ENCODE measurements around the gene HDAC4. TPM values are rescaled to one million over a fixed set of nuclear protein-coding genes. Genes with fewer than 3 reads are reported as not detected.

HDAC4 gene
- total RNA-seq, 1 donor from 2014 or later, result 7.8 TPM

DNA sequence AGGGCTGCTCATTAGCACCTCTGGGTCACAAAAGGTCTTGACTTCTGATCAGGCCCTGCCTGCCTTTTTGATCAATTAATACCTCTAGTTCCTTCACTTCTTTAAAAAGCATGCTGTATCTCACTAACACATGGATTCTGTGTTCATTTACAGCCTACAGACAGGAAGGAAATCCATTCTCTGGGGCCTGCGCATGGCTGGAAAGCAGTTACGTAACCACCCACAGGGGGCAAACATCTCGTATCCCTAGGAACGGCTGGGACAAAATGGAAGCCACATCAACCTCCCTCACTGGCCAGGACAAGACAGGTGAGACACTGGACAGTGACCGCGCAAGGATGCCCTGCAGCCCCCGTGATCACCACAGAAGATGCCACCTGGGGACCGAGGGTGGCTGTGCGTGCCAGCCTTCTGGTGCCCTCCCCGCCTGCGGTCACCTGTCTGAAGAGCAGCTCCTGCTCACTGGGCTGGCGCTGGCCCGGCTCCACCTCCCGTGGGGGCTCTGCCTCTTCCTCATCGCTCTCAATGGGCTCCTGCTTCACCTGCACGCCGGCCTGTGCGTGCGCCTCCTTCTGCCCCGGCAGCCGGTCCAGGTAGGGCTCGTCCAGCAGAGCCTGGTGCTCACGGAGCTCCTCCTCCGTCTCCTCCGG, 286.1 kb downstream of the HDAC4 start:
- TF ChIP-seq CTCF (IDR thresholded peaks at IDR 0.05; ENCODE audit: insufficient read depth, low read length, poor library complexity, severe bottlenecking), result no peak
- no peak for DNase-seq (ENCODE audit: low read depth)
- H3K4me3 ChIP-seq (ENCODE audit: low read depth, low read length), result no peak overlapping the region
- H3K27me3 ChIP-seq (ENCODE audit: control insufficient read depth, insufficient read depth, low read length), result no peaks in the 10 kb centered on the region
- no peaks in the 10 kb centered on the region for H3K36me3 ChIP-seq (ENCODE audit: control insufficient read depth, insufficient read depth, low read length)

- Histone ChIP-seq H3K27me3 (ENCODE audit: control insufficient read depth, insufficient read depth, low read length) (no peaks in the 10 kb centered on the region), H3K36me3 (ENCODE audit: control insufficient read depth, insufficient read depth, low read length) (no peaks in the 10 kb centered on the region), H3K4me3 (ENCODE audit: low read depth, low read length) (no peak overlapping the region)
- no peak for DNase-seq (ENCODE audit: low read depth)
- no peak for TF ChIP-seq CTCF (IDR thresholded peaks at IDR 0.05; ENCODE audit: insufficient read depth, low read length, poor library complexity, severe bottlenecking)
Measured at GRCh38 chr2:239114119-239114581, 286.7 kb downstream of the HDAC4 start.

GRCh38 chr2:239113615-239114014, 287.2 kb downstream of the HDAC4 start:
- H3K4me3 ChIP-seq (ENCODE audit: low read depth, low read length), result no peak overlapping the region
- no peak for TF ChIP-seq CTCF (IDR thresholded peaks at IDR 0.05; ENCODE audit: insufficient read depth, low read length, poor library complexity, severe bottlenecking)
- DNase-seq (ENCODE audit: low read depth), result no peak
- no peaks in the 10 kb centered on the region for H3K36me3 ChIP-seq (ENCODE audit: control insufficient read depth, insufficient read depth, low read length)
- no peaks in the 10 kb centered on the region for H3K27me3 ChIP-seq (ENCODE audit: control insufficient read depth, insufficient read depth, low read length)

DNA sequence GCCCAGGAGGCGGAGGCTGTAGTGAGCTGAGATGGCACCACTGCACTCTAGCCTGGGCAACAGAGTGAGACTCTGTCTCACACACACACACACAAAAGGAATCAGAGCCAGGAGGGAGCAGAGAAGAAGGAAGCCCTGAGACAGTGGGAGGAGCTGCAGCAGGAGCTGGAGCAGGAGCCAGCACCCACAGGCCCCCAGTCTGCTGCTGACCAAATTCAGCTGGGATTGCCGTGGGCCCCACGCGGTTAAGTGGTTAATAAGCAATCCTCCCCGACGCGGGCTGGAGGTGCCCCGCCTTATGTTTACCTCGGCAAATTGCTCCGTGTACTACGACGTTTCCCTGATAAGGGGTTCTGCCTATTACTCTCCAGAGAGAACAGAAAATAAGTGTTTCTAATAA, 287.6 kb downstream of the HDAC4 start:
- no peak overlapping the region for H3K4me3 ChIP-seq (ENCODE audit: low read depth, low read length)
- TF ChIP-seq CTCF (IDR thresholded peaks at IDR 0.05; ENCODE audit: insufficient read depth, low read length, poor library complexity, severe bottlenecking), result no peak
- DNase-seq (ENCODE audit: low read depth), result no peak

DNA sequence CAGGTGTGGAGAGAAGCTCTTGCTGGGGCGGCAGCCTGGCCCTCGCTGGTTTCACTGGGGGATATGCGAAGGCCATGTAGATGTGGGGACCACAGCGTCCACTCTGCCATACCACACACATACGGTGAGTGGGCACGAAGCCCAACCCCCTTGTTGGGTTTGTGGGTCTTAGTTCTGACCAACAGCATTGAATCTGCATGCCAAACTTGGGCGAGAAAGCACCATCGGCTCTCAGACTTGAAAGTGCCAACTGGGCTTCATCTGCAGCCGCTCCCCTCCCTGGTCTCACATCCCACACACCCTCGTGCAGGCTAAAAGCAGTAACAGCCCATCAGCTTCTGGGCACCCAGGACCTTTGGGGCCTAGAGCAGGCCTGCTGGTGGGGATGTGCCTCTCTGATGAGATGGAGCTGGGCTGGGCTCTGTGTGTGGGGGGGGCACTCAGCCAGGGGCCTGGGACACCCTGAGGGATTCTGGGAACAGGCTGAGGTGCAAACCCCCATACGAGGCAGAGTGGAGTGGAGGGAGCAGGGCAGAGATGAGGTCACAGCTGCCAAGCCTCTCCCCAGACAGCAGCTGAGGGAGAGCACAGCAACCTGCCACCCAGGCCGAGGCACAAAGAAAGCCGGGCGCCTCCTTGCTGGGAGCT, 288.6 kb downstream of the HDAC4 start:
- Histone ChIP-seq H3K27me3 (ENCODE audit: control insufficient read depth, insufficient read depth, low read length) (no peaks in the 10 kb centered on the region), H3K4me3 (ENCODE audit: low read depth, low read length) (no peak overlapping the region), H3K36me3 (ENCODE audit: control insufficient read depth, insufficient read depth, low read length) (no peaks in the 10 kb centered on the region)
- no peak for TF ChIP-seq CTCF (IDR thresholded peaks at IDR 0.05; ENCODE audit: insufficient read depth, low read length, poor library complexity, severe bottlenecking)
- no peak for DNase-seq (ENCODE audit: low read depth)

More for the DNA sequence above, 287.6 kb downstream of the HDAC4 start:
- no peaks in the 10 kb centered on the region for H3K27me3 ChIP-seq (ENCODE audit: control insufficient read depth, insufficient read depth, low read length)
- no peaks in the 10 kb centered on the region for H3K36me3 ChIP-seq (ENCODE audit: control insufficient read depth, insufficient read depth, low read length)

Measured in kidney epithelial cell (primary cell).